ENCODE results near the gene KRT78.

DNA sequence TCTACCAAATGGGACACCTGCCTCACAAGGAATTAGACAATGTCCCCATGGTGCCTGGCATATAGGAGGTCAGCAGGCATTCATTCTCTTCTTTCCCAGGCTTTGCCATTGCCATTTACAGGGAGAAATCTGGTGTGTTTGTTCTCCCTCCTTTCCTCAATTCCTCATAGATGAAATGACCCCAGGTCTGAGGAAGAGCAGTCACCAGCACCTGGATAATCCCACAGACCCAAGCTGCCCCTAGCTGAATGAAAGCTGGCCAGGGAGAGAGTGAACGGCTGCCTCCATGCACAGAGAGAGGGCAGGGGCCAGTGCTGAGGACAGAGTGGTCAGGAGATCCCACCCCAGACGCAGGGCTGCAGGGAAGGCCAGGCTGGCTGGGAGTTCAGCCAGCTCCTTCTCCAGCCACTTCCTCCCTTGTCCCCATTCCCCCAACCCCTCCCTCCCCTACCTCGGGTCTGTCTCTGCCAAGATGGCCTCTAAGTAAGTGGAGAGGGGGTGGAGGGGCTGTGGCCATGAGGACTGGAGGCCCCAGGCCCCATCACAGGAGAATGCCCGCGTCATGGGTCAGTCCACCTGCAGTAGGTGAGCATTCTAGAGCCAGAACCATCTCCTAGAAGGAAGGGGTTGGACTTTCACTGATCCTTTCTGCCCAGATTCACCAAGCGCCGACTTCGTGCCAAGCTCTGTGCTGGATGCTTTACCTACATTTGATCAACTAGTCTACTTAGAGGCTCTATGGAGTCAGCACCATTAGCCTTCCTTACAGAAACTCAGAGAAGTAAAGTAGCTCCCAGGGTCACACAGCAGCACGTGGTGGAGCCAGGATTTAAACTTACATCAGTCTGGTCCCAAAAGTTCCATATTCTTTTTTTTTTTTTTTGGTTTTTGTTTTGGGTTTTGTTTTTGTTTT lies 32.9 kb downstream of the KRT78 start:
- TF ChIP-seq GATA2 (IDR thresholded peaks at IDR 0.05; ENCODE audit: low read depth, low read length) (no peak), GATA3 (IDR thresholded peaks at IDR 0.05; ENCODE audit: low read depth, low read length) (no peak)

Measured in SH-SY5Y (cell line).